Caco-2 (cell line): ENCODE data around the gene KISS1. TPM values are rescaled to one million over a fixed set of nuclear protein-coding genes. Genes with fewer than 3 reads are reported as not detected.

Experiments used
- BruUV-seq: library from RNA; stranded (reverse); fragments of 400-500 nt; replicated peaks from 2 replicates; lab custom pipeline; 2021; lab: Mats Ljungman, UMichigan
- CTCF ChIA-PET: fragments of 300-600 bp; sonication (Branson Sonifier 250); formaldehyde crosslinking; loops from one replicate; lab custom pipeline; 2022; ENCODE audit warnings: antibody characterized with exemption; lab: Charles Lee
- POLR2A ChIA-PET: fragments of 300-600 bp; sonication (Branson Sonifier 250); formaldehyde crosslinking; loops from one replicate; lab custom pipeline; 2022; ENCODE audit warnings: antibody characterized with exemption; lab: Charles Lee
- DNase-seq, 2 experiments: peaks; one replicate each; pipeline versions ENCODE4 v3.0.0 to v3.0.0-alpha.2; 2020 to 2022
- H3K27me3 ChIP-seq: replicated peaks from 2 replicates; pipeline ENCODE4 v1.6.0; 2011; ENCODE audit warnings: low read length; ENCODE audit not compliant: control insufficient read depth, insufficient read depth
- H3K36me3 ChIP-seq: 2 replicates; pipeline ENCODE4 v1.5.1; 2011; ENCODE audit warnings: low read length; ENCODE audit not compliant: control insufficient read depth, insufficient read depth
- H3K4me1 ChIP-seq: fragments of 250-450 bp; sonication (Bioruptor Pico); 2 replicates; pipeline ENCODE4 v1.5.1; 2020; ENCODE audit warnings: mild to moderate bottlenecking
- H3K4me3 ChIP-seq: 2 replicates; pipeline ENCODE4 v1.5.1; 2011; ENCODE audit warnings: low read depth, mild to moderate bottlenecking, control low read depth, low read length
- H3K9me3 ChIP-seq: fragments of 250-450 bp; sonication (Bioruptor Pico); 2 replicates; pipeline ENCODE4 v1.5.1; 2020; ENCODE audit warnings: mild to moderate bottlenecking, moderate library complexity
- H3K27ac Mint-ChIP-seq: one replicate; pipeline ENCODE4 v1.8.0; 2022; ENCODE audit warnings: mixed read lengths; ENCODE audit not compliant: unreplicated experiment
- H3K27me3 Mint-ChIP-seq: one replicate; pipeline ENCODE4 v1.8.0; 2022; ENCODE audit warnings: mixed read lengths; ENCODE audit not compliant: insufficient read depth, unreplicated experiment
- H3K36me3 Mint-ChIP-seq: one replicate; pipeline ENCODE4 v1.8.0; 2022; ENCODE audit warnings: mild to moderate bottlenecking, mixed read lengths; ENCODE audit not compliant: insufficient read depth, unreplicated experiment
- H3K4me1 Mint-ChIP-seq: one replicate; pipeline ENCODE4 v1.8.0; 2022; ENCODE audit warnings: low read depth, mixed read lengths; ENCODE audit not compliant: unreplicated experiment
- H3K4me3 Mint-ChIP-seq: one replicate; pipeline ENCODE4 v1.8.0; 2022; ENCODE audit warnings: mild to moderate bottlenecking, moderate library complexity, mixed read lengths; ENCODE audit not compliant: unreplicated experiment
- H3K9me3 Mint-ChIP-seq: one replicate; pipeline ENCODE4 v1.8.0; 2022; ENCODE audit warnings: mixed read lengths; ENCODE audit not compliant: unreplicated experiment
- intact Hi-C: fragments of 100-400 bp; cut with micrococcal nuclease; formaldehyde crosslinking; loops from one replicate; pipeline ENCODE4 v1.10.0; 2022; ENCODE audit not compliant: unreplicated experiment
- total RNA-seq: library from RNA; stranded (reverse); gene quantifications from 2 replicates; pipeline ENCODE4 v1.2.3, GENCODE V29; 2022
- TF ChIP-seq, protein P1 (sequence below), 2 experiments: fragments of 200-600 bp in 1 of 2; IDR thresholded peaks; 1 replicate in 1 of 2; 2 replicates in 1 of 2; pipeline versions ENCODE4 v1.5.1 to v1.8.0; 2011 to 2022; ENCODE audit warnings: antibody characterized with exemption in 1 of 2, control low read depth in 1 of 2, inconsistent platforms in 1 of 2, low read depth in 1 of 2, low read length in 1 of 2, mild to moderate bottlenecking in 1 of 2, moderate library complexity in 1 of 2; ENCODE audit not compliant: insufficient read depth in 1 of 2, severe bottlenecking in 1 of 2, unreplicated experiment in 1 of 2

Gene KISS1
- total RNA-seq, 1 experiment from 2014 or later = 3.3 TPM

DNA sequence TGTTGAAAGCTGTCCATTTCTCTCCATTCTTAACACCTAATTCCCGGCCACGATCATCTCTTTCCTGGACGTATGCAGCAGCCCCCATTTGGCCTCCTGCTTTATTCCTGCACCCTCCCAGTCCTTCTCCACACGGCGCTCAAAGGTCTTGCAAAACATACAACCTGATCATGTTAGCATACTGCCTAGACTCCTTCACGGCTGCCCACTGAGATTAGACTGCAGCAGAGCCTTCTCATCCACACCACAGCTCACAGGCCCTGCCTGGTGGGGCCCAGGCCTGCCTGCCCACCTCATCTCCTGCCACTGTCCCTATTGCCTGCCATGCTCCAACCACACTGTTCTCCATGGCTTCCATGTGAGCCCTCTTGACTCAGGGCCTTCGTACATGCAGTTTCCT, 14.8 kb upstream of the KISS1 start:
- ChIA-PET POLR2A (no interaction called here), CTCF (interaction anchor here (1.2 kb wide), 1 partner anchor 48 kb away, joined by 4 read pairs; no protein-coding TSS in a partner anchor)
- BruUV-seq = no TSS peak
- peaks cover 2% of the 10 kb centered on the region for H3K36me3 ChIP-seq
- Mint-ChIP-seq H3K9me3 (no peaks in the 10 kb centered on the region), H3K27ac (no peak overlapping the region), H3K36me3 (peaks cover 15% of the 10 kb centered on the region), H3K4me3 (no peak overlapping the region), H3K4me1 (no peaks in the 10 kb centered on the region), H3K27me3 (no peaks in the 10 kb centered on the region)
- intact Hi-C loops = loop anchor here (5.0 kb wide), 1 partner anchor 349 kb away; the partner anchor contains the start of gene SNRPE
- H3K4me1 ChIP-seq = peaks cover 12% of the 10 kb centered on the region; the same call in 1 of the 2 replicates
- no peak for DNase-seq
- H3K4me3 ChIP-seq = no peak overlapping the region
- TF ChIP-seq, protein P1, sequence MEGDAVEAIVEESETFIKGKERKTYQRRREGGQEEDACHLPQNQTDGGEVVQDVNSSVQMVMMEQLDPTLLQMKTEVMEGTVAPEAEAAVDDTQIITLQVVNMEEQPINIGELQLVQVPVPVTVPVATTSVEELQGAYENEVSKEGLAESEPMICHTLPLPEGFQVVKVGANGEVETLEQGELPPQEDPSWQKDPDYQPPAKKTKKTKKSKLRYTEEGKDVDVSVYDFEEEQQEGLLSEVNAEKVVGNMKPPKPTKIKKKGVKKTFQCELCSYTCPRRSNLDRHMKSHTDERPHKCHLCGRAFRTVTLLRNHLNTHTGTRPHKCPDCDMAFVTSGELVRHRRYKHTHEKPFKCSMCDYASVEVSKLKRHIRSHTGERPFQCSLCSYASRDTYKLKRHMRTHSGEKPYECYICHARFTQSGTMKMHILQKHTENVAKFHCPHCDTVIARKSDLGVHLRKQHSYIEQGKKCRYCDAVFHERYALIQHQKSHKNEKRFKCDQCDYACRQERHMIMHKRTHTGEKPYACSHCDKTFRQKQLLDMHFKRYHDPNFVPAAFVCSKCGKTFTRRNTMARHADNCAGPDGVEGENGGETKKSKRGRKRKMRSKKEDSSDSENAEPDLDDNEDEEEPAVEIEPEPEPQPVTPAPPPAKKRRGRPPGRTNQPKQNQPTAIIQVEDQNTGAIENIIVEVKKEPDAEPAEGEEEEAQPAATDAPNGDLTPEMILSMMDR (IDR thresholded peaks at IDR 0.05; ENCODE audit: insufficient read depth in 1 of 2, low read depth in 1 of 2, low read length in 1 of 2, severe bottlenecking in 1 of 2, unreplicated experiment in 1 of 2) = no peak
- no peaks in the 10 kb centered on the region for H3K9me3 ChIP-seq
- H3K27me3 ChIP-seq = no peaks in the 10 kb centered on the region

DNA sequence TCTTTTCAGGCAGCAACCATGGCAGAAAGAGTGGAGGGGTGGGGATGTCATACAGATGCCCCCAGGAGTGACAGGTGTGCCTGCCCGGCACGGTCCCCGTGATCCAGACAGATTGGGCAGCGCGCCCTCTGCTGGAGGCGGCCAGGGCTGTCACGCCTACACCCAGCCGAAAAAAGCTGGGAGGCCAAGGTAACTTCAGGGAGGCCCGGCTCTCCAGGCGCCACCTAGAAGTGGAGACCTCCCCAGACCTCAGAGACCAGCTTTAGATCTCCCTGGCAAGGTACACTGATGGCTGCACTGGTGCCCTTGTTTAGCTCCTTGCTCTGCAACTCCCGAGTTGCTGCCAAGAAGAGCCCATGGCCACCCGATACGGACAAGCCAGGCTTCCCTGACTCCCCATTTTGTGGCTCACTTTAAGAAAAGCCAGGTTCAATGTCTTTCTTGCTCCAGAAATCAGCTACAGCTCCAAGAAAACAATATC, 10.9 kb upstream of the KISS1 start:
- ChIA-PET CTCF (interaction anchor here (0.6 to 2.2 kb wide), 7 partner anchors 9 to 191 kb away, joined by 3 to 19 read pairs (median 4); partner anchors contain the start of gene ETNK2), POLR2A (no interaction called here)
- H3K4me1 ChIP-seq = no peaks in the 10 kb centered on the region
- BruUV-seq = no TSS peak
- Mint-ChIP-seq H3K4me1 (peaks cover 7% of the 10 kb centered on the region), H3K36me3 (peaks cover 6% of the 10 kb centered on the region), H3K27me3 (no peaks in the 10 kb centered on the region), H3K27ac (no peak overlapping the region), H3K9me3 (no peaks in the 10 kb centered on the region), H3K4me3 (no peak overlapping the region)
- no peak overlapping the region for H3K4me3 ChIP-seq
- peak; percentile 63 to 80 for DNase-seq
- H3K27me3 ChIP-seq = no peaks in the 10 kb centered on the region
- no peaks in the 10 kb centered on the region for H3K9me3 ChIP-seq
- H3K36me3 ChIP-seq = peaks cover 2% of the 10 kb centered on the region
- intact Hi-C loops = loop anchor here (1.0 kb wide), 1 partner anchor 45 kb away; no protein-coding TSS in a partner anchor
- TF ChIP-seq, protein P1 (IDR thresholded peaks at IDR 0.05; ENCODE audit: insufficient read depth in 1 of 2, low read depth in 1 of 2, low read length in 1 of 2, severe bottlenecking in 1 of 2, unreplicated experiment in 1 of 2) = peak; percentile 75 to 84

DNA sequence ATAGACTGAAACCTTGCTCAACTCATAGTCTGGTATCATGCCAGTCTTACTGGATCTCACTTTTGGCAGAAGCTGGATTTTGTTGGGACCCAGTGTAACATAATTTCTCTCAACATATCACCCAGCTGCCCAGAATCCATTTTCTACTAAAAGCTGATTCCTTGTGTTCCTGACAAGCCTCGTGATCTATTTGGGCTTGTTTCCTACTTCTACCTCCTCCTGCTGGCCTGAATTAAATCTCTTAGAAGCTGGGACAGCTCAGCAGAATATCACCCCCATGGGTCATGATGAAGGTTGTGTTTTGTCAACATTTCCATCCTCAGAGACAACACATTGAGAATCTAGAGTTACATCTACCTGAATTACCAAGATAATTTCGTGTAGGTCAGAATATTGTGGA, 9.8 kb upstream of the KISS1 start:
- H3K36me3 Mint-ChIP-seq = peaks cover 6% of the 10 kb centered on the region
- intact Hi-C loops = no loop called here
- POLR2A ChIA-PET = no interaction called here

More for the DNA sequence above, 9.8 kb upstream of the KISS1 start:
- Histone ChIP-seq H3K36me3 (peaks cover under 1% of the 10 kb centered on the region), H3K4me1 (no peaks in the 10 kb centered on the region), H3K4me3 (no peak overlapping the region), H3K27me3 (no peaks in the 10 kb centered on the region), H3K9me3 (no peaks in the 10 kb centered on the region)
- CTCF ChIA-PET = interaction anchor here (2.2 kb wide), 1 partner anchor 43 kb away, joined by 19 read pairs; no protein-coding TSS in a partner anchor
- BruUV-seq = no TSS peak
- no peak for DNase-seq
- no peak overlapping the region for H3K27ac Mint-ChIP-seq
- no peaks in the 10 kb centered on the region for H3K27me3 Mint-ChIP-seq
- H3K4me3 Mint-ChIP-seq = no peak overlapping the region
- no peaks in the 10 kb centered on the region for H3K9me3 Mint-ChIP-seq
- TF ChIP-seq, protein P1 (IDR thresholded peaks at IDR 0.05; ENCODE audit: insufficient read depth in 1 of 2, low read depth in 1 of 2, low read length in 1 of 2, severe bottlenecking in 1 of 2, unreplicated experiment in 1 of 2) = no peak
- H3K4me1 Mint-ChIP-seq = peaks cover 7% of the 10 kb centered on the region
